Sigmoid colon (tissue), 4 donors: Measurements from ENCODE around the gene HTT.

Experiments used
- EP300 ChIP-seq, 4 donors: sonication (generic); formaldehyde crosslinking; IDR thresholded peaks; one replicate each; pipeline ENCODE4 v1.6.1; 2017; ENCODE audit warnings: antibody characterized with exemption in 4 of 4
- POLR2A ChIP-seq, 2 donors: fragments of 450-650 bp; IDR thresholded peaks; one replicate each; pipeline ENCODE4 v1.6.1; 2016; ENCODE audit warnings: antibody characterized with exemption in 2 of 2, mild to moderate bottlenecking in 2 of 2, moderate library complexity in 2 of 2

- TF ChIP-seq POLR2A (IDR thresholded peaks at IDR 0.05): no peak
- TF ChIP-seq EP300 (IDR thresholded peaks at IDR 0.05): no peak
These were observed 43.0 kb upstream of the HTT start for GRCh38 chr4:3031357-3032082.
